Fibroblast of lung (primary cell): ENCODE measurements around the gene LHFPL5. TPM values are rescaled to one million over a fixed set of nuclear protein-coding genes. Genes with fewer than 3 reads are reported as not detected.

Experiments used
- DNase-seq, 2 donors: peaks; one replicate each; pipeline versions ENCODE4 v3.0.0 to v3.0.0-alpha.2; 2010; ENCODE audit warnings: low read depth in 2 of 2
- H2AFZ ChIP-seq: 2 replicates; pipeline ENCODE4 v1.5.1; 2012; ENCODE audit warnings: low read length, control low read depth, inconsistent platforms
- H3K27ac ChIP-seq: 2 replicates; pipeline ENCODE4 v1.5.1; 2011; ENCODE audit warnings: low read length, control low read depth; ENCODE audit not compliant: insufficient read depth
- H3K27me3 ChIP-seq: 2 replicates; pipeline ENCODE4 v1.5.1; 2011; ENCODE audit warnings: mild to moderate bottlenecking, low read length; ENCODE audit not compliant: control insufficient read depth, insufficient read depth
- H3K36me3 ChIP-seq: 2 replicates; pipeline ENCODE4 v1.5.1; 2011; ENCODE audit warnings: low read length; ENCODE audit not compliant: control insufficient read depth, insufficient read depth
- H3K4me1 ChIP-seq: 2 replicates; pipeline ENCODE4 v1.5.1; 2011; ENCODE audit warnings: low read length; ENCODE audit not compliant: control insufficient read depth, insufficient read depth; ENCODE audit errors: extremely low read depth
- H3K4me2 ChIP-seq: 2 replicates; pipeline ENCODE4 v1.5.1; 2011; ENCODE audit warnings: low read length, control low read depth; ENCODE audit not compliant: insufficient read depth; ENCODE audit errors: extremely low read depth
- H3K4me3 ChIP-seq, 4 experiments: fragments of 200-600 bp in 1 of 4; sonication (generic) in 1 of 4; replicated peaks in 1 of 4; 2 replicates each; pipeline ENCODE4 v1.5.1; 2011 to 2016; ENCODE audit warnings: low read length in 4 of 4, low read depth in 3 of 4, mild to moderate bottlenecking in 3 of 4, control low read depth in 2 of 4, inconsistent platforms in 1 of 4, mixed read lengths in 1 of 4; ENCODE audit not compliant: insufficient read depth in 1 of 4; ENCODE audit errors: control extremely low read depth in 1 of 4
- H3K79me2 ChIP-seq: 2 replicates; pipeline ENCODE4 v1.5.1; 2012; ENCODE audit warnings: mild to moderate bottlenecking, low read length, inconsistent platforms; ENCODE audit not compliant: control insufficient read depth, insufficient read depth
- H3K9ac ChIP-seq: 2 replicates; pipeline ENCODE4 v1.5.1; 2011; ENCODE audit warnings: mild to moderate bottlenecking, low read length, control low read depth; ENCODE audit not compliant: insufficient read depth
- H3K9me3 ChIP-seq: 2 replicates; pipeline ENCODE4 v1.5.1; 2012; ENCODE audit warnings: low read depth, low read length; ENCODE audit not compliant: control insufficient read depth, insufficient read depth
- H4K20me1 ChIP-seq: 2 replicates; pipeline ENCODE4 v1.5.1; 2011; ENCODE audit warnings: low read length; ENCODE audit not compliant: control insufficient read depth, insufficient read depth; ENCODE audit errors: extremely low read depth
- EZH2 ChIP-seq: IDR thresholded peaks from 2 replicates; pipeline ENCODE4 v1.5.1; 2012; ENCODE audit warnings: low read length, control low read depth, mild to moderate bottlenecking; ENCODE audit errors: missing control alignments
- polyA plus RNA-seq, 2 donors: library from polyadenylated mRNA; depleted of rRNA in 1 of 2; stranded (reverse) in 1 of 2; unstranded in 1 of 2; fragments of >200 nt; gene quantifications; 2 replicates each; pipeline ENCODE4 v1.2.1, GENCODE V29; 2011 to 2012; ENCODE audit warnings: missing spikeins in 1 of 2
- total RNA-seq: library from RNA; depleted of rRNA; stranded (reverse); fragments of >200 nt; gene quantifications from 2 replicates; pipeline ENCODE4 v1.2.1, GENCODE V29; 2014
- TF ChIP-seq, protein P1 (sequence below), 2 donors: IDR thresholded peaks in 1 of 2; conservative IDR thresholded peaks in 1 of 2; 1 replicate in 1 of 2; 2 replicates in 1 of 2; pipeline ENCODE4 v1.5.1; 2011 to 2012; ENCODE audit warnings: low read length in 2 of 2, control low read depth in 1 of 2, inconsistent platforms in 1 of 2, low read depth in 1 of 2, mild to moderate bottlenecking in 1 of 2

LHFPL5 gene
- total and polyA plus RNA-seq, 2 donors (not counting 1 experiment from before 2014, with no cell fraction given), result not detected

DNA sequence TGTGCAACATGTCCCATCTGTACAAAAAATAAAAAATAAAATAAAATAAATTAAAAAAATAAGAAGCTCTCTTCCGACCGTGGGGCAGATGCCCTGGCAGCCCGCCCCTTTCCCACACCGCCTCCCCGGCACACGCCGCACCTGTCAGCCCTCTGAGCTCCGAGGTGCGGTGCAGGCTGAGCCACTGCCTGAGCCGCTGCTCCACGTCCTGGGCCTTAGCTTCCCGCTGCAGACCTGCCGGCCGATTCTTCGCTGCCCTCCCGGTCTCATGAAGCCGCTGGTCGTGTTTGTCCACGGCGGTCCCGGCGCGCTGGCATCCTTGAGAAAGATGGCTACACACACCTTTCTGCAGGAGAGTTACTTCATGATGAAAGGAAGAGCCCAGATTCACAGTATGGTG is 39.4 kb upstream of the LHFPL5 start:
- no peak overlapping the region for H2AFZ ChIP-seq
- DNase-seq, result no peak
- H3K4me1 ChIP-seq, result no peaks in the 10 kb centered on the region
- TF ChIP-seq EZH2, result no peak
- TF ChIP-seq, protein P1, sequence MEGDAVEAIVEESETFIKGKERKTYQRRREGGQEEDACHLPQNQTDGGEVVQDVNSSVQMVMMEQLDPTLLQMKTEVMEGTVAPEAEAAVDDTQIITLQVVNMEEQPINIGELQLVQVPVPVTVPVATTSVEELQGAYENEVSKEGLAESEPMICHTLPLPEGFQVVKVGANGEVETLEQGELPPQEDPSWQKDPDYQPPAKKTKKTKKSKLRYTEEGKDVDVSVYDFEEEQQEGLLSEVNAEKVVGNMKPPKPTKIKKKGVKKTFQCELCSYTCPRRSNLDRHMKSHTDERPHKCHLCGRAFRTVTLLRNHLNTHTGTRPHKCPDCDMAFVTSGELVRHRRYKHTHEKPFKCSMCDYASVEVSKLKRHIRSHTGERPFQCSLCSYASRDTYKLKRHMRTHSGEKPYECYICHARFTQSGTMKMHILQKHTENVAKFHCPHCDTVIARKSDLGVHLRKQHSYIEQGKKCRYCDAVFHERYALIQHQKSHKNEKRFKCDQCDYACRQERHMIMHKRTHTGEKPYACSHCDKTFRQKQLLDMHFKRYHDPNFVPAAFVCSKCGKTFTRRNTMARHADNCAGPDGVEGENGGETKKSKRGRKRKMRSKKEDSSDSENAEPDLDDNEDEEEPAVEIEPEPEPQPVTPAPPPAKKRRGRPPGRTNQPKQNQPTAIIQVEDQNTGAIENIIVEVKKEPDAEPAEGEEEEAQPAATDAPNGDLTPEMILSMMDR (conservative IDR thresholded peaks at IDR 0.05 in 1 of 2, IDR thresholded peaks at IDR 0.05 in 1 of 2; ENCODE audit: low read depth in 1 of 2, low read length in 2 of 2), result no peak
- H3K9me3 ChIP-seq, result no peaks in the 10 kb centered on the region
- H3K4me2 ChIP-seq, result no peak overlapping the region
- H4K20me1 ChIP-seq, result no peaks in the 10 kb centered on the region
- peaks cover 14% of the 10 kb centered on the region for H3K27me3 ChIP-seq
- H3K79me2 ChIP-seq, result no peaks in the 10 kb centered on the region
- H3K9ac ChIP-seq, result no peak overlapping the region
- no peaks in the 10 kb centered on the region for H3K36me3 ChIP-seq
- H3K27ac ChIP-seq, result no peak overlapping the region
- no peak overlapping the region for H3K4me3 ChIP-seq

DNA sequence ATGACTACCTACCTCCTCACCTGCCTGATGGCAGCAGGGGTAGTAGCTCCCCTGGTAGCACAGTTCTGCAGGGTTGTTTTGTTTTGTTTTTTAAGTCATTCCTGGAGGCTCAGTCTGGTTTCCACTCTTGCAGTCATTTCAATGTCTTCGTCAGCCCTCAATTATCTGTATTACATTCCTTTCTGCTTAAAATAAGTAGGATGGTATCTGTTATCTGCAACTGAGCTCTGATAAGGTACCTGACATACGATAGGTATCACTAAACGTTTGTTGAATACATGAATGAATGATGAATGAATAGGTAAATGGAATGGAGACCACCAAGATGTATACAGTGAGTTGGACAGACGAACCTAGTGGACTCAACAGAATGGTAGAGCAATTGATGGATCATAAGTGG is 35.9 kb upstream of the LHFPL5 start:
- no peak for DNase-seq
- H3K4me3 ChIP-seq, result no peak overlapping the region
- no peak overlapping the region for H3K27ac ChIP-seq
- peaks cover 10% of the 10 kb centered on the region for H3K27me3 ChIP-seq
- H4K20me1 ChIP-seq, result no peaks in the 10 kb centered on the region
- H3K4me2 ChIP-seq, result no peak overlapping the region
- no peak overlapping the region for H3K9ac ChIP-seq
- no peaks in the 10 kb centered on the region for H3K79me2 ChIP-seq
- H3K9me3 ChIP-seq, result no peaks in the 10 kb centered on the region
- TF ChIP-seq EZH2, result no peak
- TF ChIP-seq, protein P1 (conservative IDR thresholded peaks at IDR 0.05 in 1 of 2, IDR thresholded peaks at IDR 0.05 in 1 of 2; ENCODE audit: low read depth in 1 of 2, low read length in 2 of 2), result no peak
- no peak overlapping the region for H2AFZ ChIP-seq
- no peaks in the 10 kb centered on the region for H3K36me3 ChIP-seq
- no peaks in the 10 kb centered on the region for H3K4me1 ChIP-seq

DNA sequence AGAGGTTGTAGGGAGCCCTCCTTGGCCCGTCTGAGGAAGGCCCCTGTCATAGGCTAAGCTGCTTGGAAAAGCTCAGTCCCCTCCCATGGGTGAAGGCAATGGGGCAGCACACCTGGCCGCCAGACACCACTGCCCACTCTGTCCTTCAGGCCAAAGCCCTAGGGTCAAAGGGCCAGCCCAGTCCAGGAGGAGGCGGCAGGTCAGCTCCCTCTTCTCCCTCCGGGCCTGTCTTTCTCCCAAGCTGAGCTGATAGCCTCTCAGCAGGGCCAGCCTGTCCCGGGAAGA is 33.9 kb upstream of the LHFPL5 start:
- no peak for DNase-seq
- H3K27ac ChIP-seq, result no peak overlapping the region
- no peaks in the 10 kb centered on the region for H3K36me3 ChIP-seq
- H3K4me1 ChIP-seq, result no peaks in the 10 kb centered on the region
- no peak overlapping the region for H3K4me3 ChIP-seq
- H2AFZ ChIP-seq, result no peak overlapping the region
- no peaks in the 10 kb centered on the region for H4K20me1 ChIP-seq
- no peaks in the 10 kb centered on the region for H3K79me2 ChIP-seq
- H3K27me3 ChIP-seq, result peaks cover 13% of the 10 kb centered on the region
- H3K9me3 ChIP-seq, result no peaks in the 10 kb centered on the region
- H3K9ac ChIP-seq, result no peak overlapping the region
- TF ChIP-seq EZH2, result no peak
- TF ChIP-seq, protein P1 (conservative IDR thresholded peaks at IDR 0.05 in 1 of 2, IDR thresholded peaks at IDR 0.05 in 1 of 2; ENCODE audit: low read depth in 1 of 2, low read length in 2 of 2), result no peak
- H3K4me2 ChIP-seq, result no peak overlapping the region
